HUES6 (cell line): ENCODE data around the gene CIITA.
"Not testable (repeated sequence)": the region's sequence is repeated elsewhere in the genome, so short reads cannot be mapped to it uniquely, and the experiment has no call there.

Experiments used
- H3K27ac ChIP-seq: 2 replicates; pipeline ENCODE4 v1.7.0; 2013; ENCODE audit warnings: low read depth, mild to moderate bottlenecking, low read length, inconsistent platforms
- H3K27me3 ChIP-seq: 2 replicates; pipeline ENCODE4 v1.6.1; 2013; ENCODE audit warnings: low read length; ENCODE audit not compliant: control insufficient read depth, insufficient read depth
- H3K36me3 ChIP-seq: 2 replicates; pipeline ENCODE4 v1.6.1; 2013; ENCODE audit warnings: low read length; ENCODE audit not compliant: control insufficient read depth, insufficient read depth
- H3K4me1 ChIP-seq: 2 replicates; pipeline ENCODE4 v1.6.1; 2013; ENCODE audit warnings: low read length; ENCODE audit not compliant: control insufficient read depth, insufficient read depth
- H3K4me3 ChIP-seq: 2 replicates; pipeline ENCODE4 v1.5.1; 2013; ENCODE audit warnings: low read depth, low read length
- H3K9ac ChIP-seq: one replicate; pipeline ENCODE4 v1.6.1; 2013; ENCODE audit warnings: mild to moderate bottlenecking, low read length
- H3K9me3 ChIP-seq: 2 replicates; pipeline ENCODE4 v1.6.1; 2013; ENCODE audit warnings: low read depth, low read length; ENCODE audit not compliant: control insufficient read depth, insufficient read depth

CIITA gene, protein sequence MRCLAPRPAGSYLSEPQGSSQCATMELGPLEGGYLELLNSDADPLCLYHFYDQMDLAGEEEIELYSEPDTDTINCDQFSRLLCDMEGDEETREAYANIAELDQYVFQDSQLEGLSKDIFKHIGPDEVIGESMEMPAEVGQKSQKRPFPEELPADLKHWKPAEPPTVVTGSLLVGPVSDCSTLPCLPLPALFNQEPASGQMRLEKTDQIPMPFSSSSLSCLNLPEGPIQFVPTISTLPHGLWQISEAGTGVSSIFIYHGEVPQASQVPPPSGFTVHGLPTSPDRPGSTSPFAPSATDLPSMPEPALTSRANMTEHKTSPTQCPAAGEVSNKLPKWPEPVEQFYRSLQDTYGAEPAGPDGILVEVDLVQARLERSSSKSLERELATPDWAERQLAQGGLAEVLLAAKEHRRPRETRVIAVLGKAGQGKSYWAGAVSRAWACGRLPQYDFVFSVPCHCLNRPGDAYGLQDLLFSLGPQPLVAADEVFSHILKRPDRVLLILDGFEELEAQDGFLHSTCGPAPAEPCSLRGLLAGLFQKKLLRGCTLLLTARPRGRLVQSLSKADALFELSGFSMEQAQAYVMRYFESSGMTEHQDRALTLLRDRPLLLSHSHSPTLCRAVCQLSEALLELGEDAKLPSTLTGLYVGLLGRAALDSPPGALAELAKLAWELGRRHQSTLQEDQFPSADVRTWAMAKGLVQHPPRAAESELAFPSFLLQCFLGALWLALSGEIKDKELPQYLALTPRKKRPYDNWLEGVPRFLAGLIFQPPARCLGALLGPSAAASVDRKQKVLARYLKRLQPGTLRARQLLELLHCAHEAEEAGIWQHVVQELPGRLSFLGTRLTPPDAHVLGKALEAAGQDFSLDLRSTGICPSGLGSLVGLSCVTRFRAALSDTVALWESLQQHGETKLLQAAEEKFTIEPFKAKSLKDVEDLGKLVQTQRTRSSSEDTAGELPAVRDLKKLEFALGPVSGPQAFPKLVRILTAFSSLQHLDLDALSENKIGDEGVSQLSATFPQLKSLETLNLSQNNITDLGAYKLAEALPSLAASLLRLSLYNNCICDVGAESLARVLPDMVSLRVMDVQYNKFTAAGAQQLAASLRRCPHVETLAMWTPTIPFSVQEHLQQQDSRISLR

GRCh38 chr16:10876799-10877341 is at the start of gene CIITA:
Gene CIITA, plus strand, starts transcription at chr16:10877202. Its CDS starts 129 bp downstream, at chr16:10877331.
- Histone ChIP-seq H3K4me3 (no peak within 1 kb of the TSS), H3K27me3 (peaks cover 80% of the 10 kb centered on the region), H3K9me3 (no peaks in the 10 kb centered on the region), H3K4me1 (peaks cover 8% of the 10 kb centered on the region; the same call in 1 of the 2 replicates), H3K9ac (no peak within 1 kb of the TSS), H3K27ac (no peak within 1 kb of the TSS), H3K36me3 (no peaks in the 10 kb centered on the region)

GRCh38 chr16:10827691-10828341 is 49.2 kb upstream of the CIITA start:
- no peak overlapping the region for H3K27ac ChIP-seq
- no peaks in the 10 kb centered on the region for H3K36me3 ChIP-seq
- no peak overlapping the region for H3K9ac ChIP-seq
- H3K4me1 ChIP-seq = no peaks in the 10 kb centered on the region
- H3K4me3 ChIP-seq = no peak overlapping the region
- H3K27me3 ChIP-seq = no peaks in the 10 kb centered on the region
- H3K9me3 ChIP-seq = no peaks in the 10 kb centered on the region

GRCh38 chr16:10828851-10829366 is 48.1 kb upstream of the CIITA start:
- Histone ChIP-seq H3K27ac (no peak overlapping the region), H3K9ac (no peak overlapping the region), H3K36me3 (no peaks in the 10 kb centered on the region), H3K4me1 (no peaks in the 10 kb centered on the region), H3K9me3 (no peaks in the 10 kb centered on the region), H3K4me3 (no peak overlapping the region), H3K27me3 (no peaks in the 10 kb centered on the region)

GRCh38 chr16:10829390-10830098 is 47.5 kb upstream of the CIITA start:
- not testable (repeated sequence) for H3K36me3 ChIP-seq, H3K4me1 ChIP-seq, H3K27ac ChIP-seq, H3K27me3 ChIP-seq, H3K4me3 ChIP-seq, H3K9me3 ChIP-seq, H3K9ac ChIP-seq

- H3K4me3 ChIP-seq, H3K27me3 ChIP-seq, H3K9me3 ChIP-seq, H3K36me3 ChIP-seq, H3K27ac ChIP-seq, H3K9ac ChIP-seq, H3K4me1 ChIP-seq: not testable (repeated sequence)
These were observed 46.8 kb upstream of the CIITA start for GRCh38 chr16:10830240-10830639.

GRCh38 chr16:10831894-10832886 is 44.8 kb upstream of the CIITA start:
- Histone ChIP-seq H3K9me3 (no peaks in the 10 kb centered on the region), H3K4me1 (no peaks in the 10 kb centered on the region), H3K9ac (no peak overlapping the region), H3K27me3 (no peaks in the 10 kb centered on the region), H3K36me3 (no peaks in the 10 kb centered on the region), H3K4me3 (no peak overlapping the region), H3K27ac (no peak overlapping the region)

DNA sequence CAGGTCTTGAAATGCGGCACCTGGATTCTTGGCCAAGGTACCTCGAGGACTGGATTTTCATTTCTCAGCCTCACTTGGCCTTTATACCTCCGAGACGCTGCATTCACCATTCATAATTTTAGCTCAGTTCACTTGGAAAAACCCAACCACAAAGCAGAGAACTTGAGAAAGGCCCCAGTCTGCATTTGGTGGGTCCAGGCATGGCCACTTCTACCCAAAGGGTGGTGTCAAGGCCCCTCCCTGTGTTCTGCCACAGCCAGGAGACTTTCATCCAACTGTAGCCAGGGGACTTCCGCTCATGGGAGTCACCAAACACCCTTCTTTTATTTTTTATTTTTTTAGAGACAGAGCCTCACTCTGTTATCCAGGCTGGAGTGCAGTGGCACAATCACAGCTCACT is 43.7 kb upstream of the CIITA start:
- H3K27ac ChIP-seq = no peak overlapping the region
- H3K27me3 ChIP-seq = no peaks in the 10 kb centered on the region
- H3K9ac ChIP-seq = no peak overlapping the region
- H3K9me3 ChIP-seq = no peaks in the 10 kb centered on the region
- H3K4me3 ChIP-seq = no peak overlapping the region
- H3K4me1 ChIP-seq = no peaks in the 10 kb centered on the region
- H3K36me3 ChIP-seq = no peaks in the 10 kb centered on the region

- no peaks in the 10 kb centered on the region for H3K4me1 ChIP-seq
- no peak overlapping the region for H3K9ac ChIP-seq
- no peaks in the 10 kb centered on the region for H3K27me3 ChIP-seq
- H3K9me3 ChIP-seq = no peaks in the 10 kb centered on the region
- H3K36me3 ChIP-seq = no peaks in the 10 kb centered on the region
- no peak overlapping the region for H3K27ac ChIP-seq
- H3K4me3 ChIP-seq = no peak overlapping the region
These were observed 42.9 kb upstream of the CIITA start for GRCh38 chr16:10834130-10834529.

GRCh38 chr16:10834766-10835165 is 42.2 kb upstream of the CIITA start:
- H3K27ac ChIP-seq = no peak overlapping the region
- no peak overlapping the region for H3K9ac ChIP-seq
- H3K4me3 ChIP-seq = no peak overlapping the region
- H3K4me1 ChIP-seq = no peaks in the 10 kb centered on the region
- H3K9me3 ChIP-seq = no peaks in the 10 kb centered on the region
- no peaks in the 10 kb centered on the region for H3K27me3 ChIP-seq
- H3K36me3 ChIP-seq = no peaks in the 10 kb centered on the region
